K562 (cell line): ENCODE measurements around the gene CPED1. TPM values are rescaled to one million over a fixed set of nuclear protein-coding genes. Genes with fewer than 3 reads are reported as not detected.

Experiments
- DDX20 ChIP-seq: fragments of 450-650 bp; IDR thresholded peaks from 2 replicates; pipeline ENCODE4 v1.6.1; 2016; ENCODE audit warnings: missing genetic modification characterization, low read depth, mild to moderate bottlenecking, missing compliant biosample characterization, moderate library complexity
- MAFF ChIP-seq: IDR thresholded peaks from 2 replicates; pipeline ENCODE4 v1.6.1; 2012; ENCODE audit warnings: low read length, improper control_type of control experiment
- MAFG ChIP-seq: fragments of 450-650 bp; conservative IDR thresholded peaks from 2 replicates; pipeline ENCODE4 v1.6.1; 2016; ENCODE audit warnings: missing genetic modification characterization, missing compliant biosample characterization
- PHF20 ChIP-seq: fragments of 450-650 bp; IDR thresholded peaks from 2 replicates; pipeline ENCODE4 v1.6.1; 2018; ENCODE audit not compliant: partially characterized antibody
- RBFOX2 ChIP-seq: fragments of 200-400 bp; formaldehyde crosslinking; IDR thresholded peaks from 2 replicates; pipeline ENCODE4 v1.6.1; 2017; ENCODE audit warnings: low read depth, mild to moderate bottlenecking, low read length, moderate library complexity
- REST ChIP-seq, 2 experiments: fragments of 450-650 bp; formaldehyde crosslinking in 1 of 2; IDR thresholded peaks; 2 replicates each; pipeline versions ENCODE4 v1.4.0 to v1.6.1; 2014 to 2020; ENCODE audit warnings: mild to moderate bottlenecking in 2 of 2, borderline replicate concordance in 1 of 2, low read depth in 1 of 2
- SMARCC2 ChIP-seq: fragments of 450-650 bp; IDR thresholded peaks from 2 replicates; pipeline ENCODE4 v1.6.1; 2017; ENCODE audit warnings: antibody characterized with exemption, moderate library complexity, mild to moderate bottlenecking, low read depth
- SNRNP70 ChIP-seq: fragments of 200-400 bp; formaldehyde crosslinking; optimal IDR thresholded peaks from 2 replicates; pipeline ENCODE3; 2017; ENCODE audit warnings: low read depth, low read length
- polyA plus RNA-seq, 8 experiments: library from polyadenylated mRNA; depleted of rRNA in 4 of 8; stranded (reverse) in 5 of 8; unstranded in 3 of 8; fragments of >200 nt; fragmentation: Nextera tagmentation in 2 of 8; fragmentation: Illumina TruSeq in 1 of 8; extraction: Ambion mirVana in 2 of 8; extraction: Trizol in 1 of 8; gene quantifications; 2 replicates each; pipeline versions ENCODE4 v1.2.1 to v1.2.3, GENCODE V29; 2011 to 2014; ENCODE audit warnings: inconsistent platforms in 1 of 8, missing spikeins in 1 of 8
- total RNA-seq, 7 experiments: library from RNA; depleted of rRNA in 6 of 7; stranded (reverse); fragments of >200 nt in 6 of 7; fragmentation: Illumina TruSeq in 2 of 7; extraction: Trizol in 2 of 7; gene quantifications; 2 replicates each; pipeline versions ENCODE4 v1.2.1 to v1.2.3, GENCODE V29; 2011 to 2021; ENCODE audit warnings: low replicate concordance in 1 of 7
- TF ChIP-seq, protein P1 (sequence below): IDR thresholded peaks from 2 replicates; pipeline ENCODE4 v1.6.1; 2012; ENCODE audit warnings: low read depth, low read length, improper control_type of control experiment, borderline replicate concordance
- TF ChIP-seq, protein P2 (sequence below): fragments of 450-650 bp; conservative IDR thresholded peaks from 2 replicates; pipeline ENCODE4 v1.6.1; 2016; ENCODE audit warnings: missing genetic modification characterization, low read depth, mild to moderate bottlenecking, control low read depth, missing compliant biosample characterization

The CPED1 gene
- total and polyA plus RNA-seq, 9 of the 15 experiments (the other 6 are each of a cell fraction or from before 2014, with no cell fraction given): 195 to 393 (median 290) TPM

DNA sequence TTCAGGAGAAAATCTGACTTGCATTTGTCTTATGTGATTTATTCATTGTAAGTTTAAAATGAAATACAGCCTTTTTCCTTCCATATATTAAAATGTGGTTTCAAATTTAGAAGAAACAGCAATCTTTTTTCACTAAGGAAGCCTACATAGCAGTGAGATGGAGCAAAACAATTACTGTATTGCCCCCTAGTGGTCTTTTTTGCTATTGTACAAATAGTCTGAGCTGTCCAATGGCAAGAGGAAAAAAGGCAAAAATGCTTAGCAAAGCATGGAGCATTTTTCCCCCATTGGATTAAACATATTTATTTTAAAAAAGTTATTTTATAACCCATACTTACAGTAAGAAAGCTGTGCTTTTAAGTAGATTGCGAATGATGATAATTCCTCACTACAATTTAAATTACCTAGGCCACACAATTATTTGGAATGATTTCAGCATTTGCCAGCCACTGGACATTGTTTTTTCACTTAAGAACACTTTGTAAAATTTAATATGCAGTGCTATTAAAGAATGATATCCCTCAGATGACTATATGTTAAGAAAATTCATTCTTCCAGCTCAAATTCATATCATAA is 119.5 kb downstream of the CPED1 start (continued):
- TF ChIP-seq MAFG (tag) (peak; percentile 48; the same call in 1 of the 2 replicates), DDX20 (tag) (no peak), SMARCC2 (no peak), SNRNP70 (no peak), PHF20 (no peak), RBFOX2 (no peak), REST (IDR thresholded peaks at IDR 0.05; ENCODE audit: borderline replicate concordance) (peak; percentile 74; the same call in 1 of the 2 replicates), REST (CRISPR knock-in tag; IDR thresholded peaks at IDR 0.05; ENCODE audit: low read depth) (no peak), MAFF (peak; percentile 57; the same call in 1 of the 2 replicates)
- TF ChIP-seq, protein P1, sequence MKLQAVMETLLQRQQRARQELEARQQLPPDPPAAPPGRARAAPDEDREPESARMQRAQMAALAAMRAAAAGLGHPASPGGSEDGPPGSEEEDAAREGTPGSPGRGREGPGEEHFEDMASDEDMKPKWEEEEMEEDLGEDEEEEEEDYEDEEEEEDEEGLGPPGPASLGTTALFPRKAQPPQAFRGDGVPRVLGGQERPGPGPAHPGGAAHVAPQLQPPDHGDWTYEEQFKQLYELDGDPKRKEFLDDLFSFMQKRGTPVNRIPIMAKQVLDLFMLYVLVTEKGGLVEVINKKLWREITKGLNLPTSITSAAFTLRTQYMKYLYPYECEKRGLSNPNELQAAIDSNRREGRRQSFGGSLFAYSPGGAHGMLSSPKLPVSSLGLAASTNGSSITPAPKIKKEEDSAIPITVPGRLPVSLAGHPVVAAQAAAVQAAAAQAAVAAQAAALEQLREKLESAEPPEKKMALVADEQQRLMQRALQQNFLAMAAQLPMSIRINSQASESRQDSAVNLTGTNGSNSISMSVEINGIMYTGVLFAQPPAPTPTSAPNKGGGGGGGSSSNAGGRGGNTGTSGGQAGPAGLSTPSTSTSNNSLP: 0 out of 2 replicates have a peak, but pooled peaks have one; percentile 40
- TF ChIP-seq, protein P2, sequence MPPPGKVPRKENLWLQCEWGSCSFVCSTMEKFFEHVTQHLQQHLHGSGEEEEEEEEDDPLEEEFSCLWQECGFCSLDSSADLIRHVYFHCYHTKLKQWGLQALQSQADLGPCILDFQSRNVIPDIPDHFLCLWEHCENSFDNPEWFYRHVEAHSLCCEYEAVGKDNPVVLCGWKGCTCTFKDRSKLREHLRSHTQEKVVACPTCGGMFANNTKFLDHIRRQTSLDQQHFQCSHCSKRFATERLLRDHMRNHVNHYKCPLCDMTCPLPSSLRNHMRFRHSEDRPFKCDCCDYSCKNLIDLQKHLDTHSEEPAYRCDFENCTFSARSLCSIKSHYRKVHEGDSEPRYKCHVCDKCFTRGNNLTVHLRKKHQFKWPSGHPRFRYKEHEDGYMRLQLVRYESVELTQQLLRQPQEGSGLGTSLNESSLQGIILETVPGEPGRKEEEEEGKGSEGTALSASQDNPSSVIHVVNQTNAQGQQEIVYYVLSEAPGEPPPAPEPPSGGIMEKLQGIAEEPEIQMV (tag): no peak
